Choroid plexus epithelial cell (primary cell): Measurements from ENCODE around the gene STKLD1.
"Not testable (repeated sequence)": the region's sequence is repeated elsewhere in the genome, so short reads cannot be mapped to it uniquely, and the experiment has no call there.

Experiments
- DNase-seq: peaks from one replicate; pipeline ENCODE4 v3.0.0-alpha.2; 2010; ENCODE audit warnings: low read depth
- H3K4me3 ChIP-seq: 2 replicates; pipeline ENCODE4 v1.5.1; 2011; ENCODE audit warnings: low read depth, mild to moderate bottlenecking, control low read depth, low read length, moderate library complexity
- TF ChIP-seq, protein P1 (sequence below): conservative IDR thresholded peaks from 2 replicates; pipeline ENCODE4 v1.5.1; 2011; ENCODE audit warnings: low read depth, mild to moderate bottlenecking, control low read depth, inconsistent platforms, low read length, moderate library complexity

Gene STKLD1

DNA sequence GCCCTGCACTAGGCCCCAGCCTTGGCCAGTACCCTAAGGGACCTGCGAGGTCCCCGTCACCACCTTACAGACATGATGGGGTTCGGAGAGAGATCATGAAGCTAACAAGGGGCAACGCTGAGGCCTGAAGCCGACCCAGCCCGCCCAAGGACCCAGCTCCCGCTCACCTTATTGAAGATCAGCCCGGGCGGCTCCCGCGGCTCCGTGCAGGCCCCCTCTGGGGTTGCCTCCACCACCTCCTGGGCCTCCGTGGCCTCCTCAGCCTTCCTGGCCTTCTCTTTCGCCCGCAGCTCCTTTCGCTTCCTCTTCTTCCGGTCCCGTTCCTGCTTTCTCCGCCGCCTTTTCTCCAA lies 43.8 kb upstream of the STKLD1 start:
- TF ChIP-seq, protein P1, sequence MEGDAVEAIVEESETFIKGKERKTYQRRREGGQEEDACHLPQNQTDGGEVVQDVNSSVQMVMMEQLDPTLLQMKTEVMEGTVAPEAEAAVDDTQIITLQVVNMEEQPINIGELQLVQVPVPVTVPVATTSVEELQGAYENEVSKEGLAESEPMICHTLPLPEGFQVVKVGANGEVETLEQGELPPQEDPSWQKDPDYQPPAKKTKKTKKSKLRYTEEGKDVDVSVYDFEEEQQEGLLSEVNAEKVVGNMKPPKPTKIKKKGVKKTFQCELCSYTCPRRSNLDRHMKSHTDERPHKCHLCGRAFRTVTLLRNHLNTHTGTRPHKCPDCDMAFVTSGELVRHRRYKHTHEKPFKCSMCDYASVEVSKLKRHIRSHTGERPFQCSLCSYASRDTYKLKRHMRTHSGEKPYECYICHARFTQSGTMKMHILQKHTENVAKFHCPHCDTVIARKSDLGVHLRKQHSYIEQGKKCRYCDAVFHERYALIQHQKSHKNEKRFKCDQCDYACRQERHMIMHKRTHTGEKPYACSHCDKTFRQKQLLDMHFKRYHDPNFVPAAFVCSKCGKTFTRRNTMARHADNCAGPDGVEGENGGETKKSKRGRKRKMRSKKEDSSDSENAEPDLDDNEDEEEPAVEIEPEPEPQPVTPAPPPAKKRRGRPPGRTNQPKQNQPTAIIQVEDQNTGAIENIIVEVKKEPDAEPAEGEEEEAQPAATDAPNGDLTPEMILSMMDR, result no peak
- H3K4me3 ChIP-seq, result no peak overlapping the region
- DNase-seq, result no peak

DNA sequence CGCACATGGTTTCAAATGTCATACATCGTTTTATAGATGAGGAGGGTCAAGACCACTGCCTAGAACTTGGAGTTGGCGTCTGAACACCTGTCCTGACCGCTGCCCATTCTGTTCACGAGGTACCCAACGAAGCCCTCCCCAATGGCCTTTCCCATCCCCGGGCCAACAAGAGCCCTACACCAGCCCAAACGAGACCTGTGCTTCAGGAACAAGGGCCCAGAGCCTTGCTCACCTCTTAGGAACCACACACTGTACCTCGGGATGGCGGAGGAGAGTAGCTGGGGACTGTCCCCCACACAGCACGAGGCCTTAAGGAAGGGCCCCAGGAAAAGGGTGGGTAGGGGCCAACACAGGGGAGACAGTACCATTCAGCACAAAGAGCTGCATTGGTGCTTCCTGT lies 43.2 kb upstream of the STKLD1 start:
- TF ChIP-seq, protein P1, result no peak
- no peak for DNase-seq
- no peak overlapping the region for H3K4me3 ChIP-seq

DNA sequence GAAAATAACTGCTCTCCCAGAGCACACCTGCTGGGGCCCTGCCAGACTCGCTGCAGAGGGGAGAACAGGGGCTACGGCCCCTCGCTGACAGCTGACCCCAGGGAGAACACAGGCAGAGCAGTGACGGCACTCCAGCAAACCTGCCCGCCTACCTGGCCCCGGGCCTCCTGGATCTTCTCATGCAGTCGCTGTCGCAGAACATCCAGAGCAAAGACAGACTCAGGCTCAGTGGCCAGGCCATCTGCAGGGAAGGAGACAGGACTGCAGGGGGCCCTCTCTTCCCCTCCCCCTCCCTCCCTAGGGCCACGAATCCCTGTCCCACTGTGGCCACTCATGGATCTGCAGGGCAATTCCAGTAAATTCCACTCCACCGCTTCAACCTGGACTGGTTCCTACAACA lies 42.6 kb upstream of the STKLD1 start:
- TF ChIP-seq, protein P1, result peak; percentile 12
- DNase-seq, result no peak
- no peak overlapping the region for H3K4me3 ChIP-seq

DNA sequence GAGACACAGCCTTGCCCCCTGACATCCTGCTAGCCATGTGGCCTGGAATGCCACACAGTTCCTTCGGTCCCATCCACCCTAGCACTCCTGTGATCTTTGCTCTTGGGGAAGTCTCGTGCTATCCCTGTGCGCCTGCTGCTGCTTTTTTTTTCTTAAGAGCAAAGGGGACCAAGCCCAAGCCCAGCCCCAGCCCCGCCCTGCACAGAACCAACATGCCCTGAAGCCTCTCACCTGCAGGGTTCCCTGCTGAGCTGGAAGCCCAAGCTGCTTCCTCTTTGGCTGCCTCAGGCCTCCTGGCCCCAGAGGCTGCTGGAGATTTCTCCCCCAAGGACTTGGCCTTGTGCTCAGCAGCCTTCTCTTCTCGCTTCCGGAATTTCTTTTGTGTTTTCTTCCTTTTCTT lies 42.0 kb upstream of the STKLD1 start:
- no peak overlapping the region for H3K4me3 ChIP-seq
- no peak for DNase-seq
- TF ChIP-seq, protein P1, result no peak

DNA sequence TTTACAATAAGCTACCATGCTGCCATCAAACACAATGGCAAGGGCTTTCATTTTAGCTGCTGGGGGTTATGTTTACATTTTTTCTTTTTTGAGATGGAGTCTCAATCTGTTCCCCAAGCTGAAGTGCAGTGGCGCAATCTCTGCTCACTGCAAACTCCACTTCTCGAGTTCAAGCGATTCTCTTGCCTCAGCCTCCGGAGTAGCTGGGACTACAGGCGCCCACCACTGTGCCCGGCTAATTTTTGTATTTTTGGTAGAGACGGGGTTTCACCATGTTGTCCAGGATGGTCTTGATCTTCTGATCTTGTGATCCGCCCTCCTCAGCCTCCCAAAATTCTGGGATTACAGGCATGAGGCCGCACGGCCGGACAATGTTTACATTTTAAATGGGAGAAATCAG lies 41.3 kb upstream of the STKLD1 start:
- DNase-seq, result not testable (repeated sequence)
- peak overlapping the region; percentile 89 for H3K4me3 ChIP-seq

DNA sequence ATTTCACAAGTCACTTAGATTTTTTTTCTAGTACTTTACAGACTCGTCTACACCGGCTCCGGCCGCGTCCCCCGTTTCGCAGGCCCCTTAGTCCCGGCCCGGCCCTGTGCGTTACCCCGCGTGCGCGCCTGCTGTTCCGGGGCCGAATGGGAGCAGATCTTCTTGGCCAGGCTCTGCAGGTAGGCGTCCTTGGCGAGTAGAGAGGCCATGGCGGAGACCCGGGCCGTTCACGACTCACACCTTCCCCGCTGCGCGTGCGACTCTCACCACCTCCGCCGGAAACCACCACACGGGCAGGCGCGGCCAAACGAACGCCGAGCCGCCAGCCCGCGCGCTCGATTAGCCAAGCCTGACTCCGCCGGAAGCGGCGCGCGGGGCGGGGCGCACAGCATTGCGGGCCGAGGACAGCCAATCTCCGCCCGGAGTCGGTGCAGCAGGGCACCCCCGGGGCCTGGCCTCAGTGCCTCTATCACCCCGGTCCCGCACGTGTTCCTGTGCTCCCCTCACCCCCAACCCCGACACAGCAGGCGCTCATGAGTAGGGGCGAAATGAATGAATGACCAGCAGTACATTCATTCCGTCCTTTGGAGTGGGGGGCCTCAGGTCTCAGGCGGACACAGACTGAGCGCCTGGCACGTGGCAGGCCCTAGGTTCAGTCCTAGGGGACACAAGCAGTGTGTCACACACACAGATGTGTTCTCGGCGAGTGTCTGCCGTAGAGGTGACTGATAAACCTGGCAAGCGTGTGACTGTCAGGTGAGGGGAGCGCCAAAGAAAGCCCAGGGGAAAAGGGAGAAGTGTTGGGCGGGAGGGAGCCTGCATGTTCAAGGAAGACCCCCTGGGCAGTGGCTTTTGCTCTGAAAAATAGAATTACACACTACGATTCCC lies 40.0 kb upstream of the STKLD1 start, which contains the start of gene SURF6:
Gene SURF6 (minus strand): TSS at position 265 of the 888 bp plus-strand sequence. CDS start 56 bp downstream, at position 209.
- H3K4me3 ChIP-seq, result peak within 1 kb of the TSS; percentile 89
- TF ChIP-seq, protein P1, result no peak
- peak; percentile 90 for DNase-seq

DNA sequence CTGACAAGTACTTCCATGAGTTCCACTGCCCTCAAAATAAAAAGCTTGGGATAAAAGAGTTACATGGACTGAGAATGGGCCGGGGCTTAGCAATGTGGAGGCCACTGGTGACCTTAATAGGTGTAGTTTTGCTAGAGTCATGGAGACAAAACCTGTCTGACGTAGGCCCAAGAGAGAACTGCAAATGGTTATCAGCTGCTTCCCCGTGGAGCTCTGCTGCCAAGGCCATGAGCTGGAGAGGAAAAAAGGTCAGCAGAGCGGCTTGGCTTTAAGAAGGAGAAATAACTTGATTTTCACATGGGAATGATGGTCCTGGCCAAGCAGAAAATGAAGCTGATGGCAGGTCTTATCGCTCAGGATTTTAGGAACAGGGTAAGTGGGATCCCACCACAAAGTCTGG lies 36.5 kb upstream of the STKLD1 start:
- TF ChIP-seq, protein P1, result no peak
- H3K4me3 ChIP-seq, result no peak overlapping the region
- no peak for DNase-seq
